GM19239 (cell line): ENCODE data around the gene FKBP15.

Experiments
- DNase-seq: peaks from one replicate; pipeline ENCODE4 v3.0.0; 2011; ENCODE audit warnings: low spot score; ENCODE audit not compliant: insufficient read length
- FAIRE-seq: peaks from 2 replicates; lab custom pipeline; 2011; peaks lifted over from hg19 to GRCh38; lab: Jason Lieb, UNC

FKBP15 gene

DNA sequence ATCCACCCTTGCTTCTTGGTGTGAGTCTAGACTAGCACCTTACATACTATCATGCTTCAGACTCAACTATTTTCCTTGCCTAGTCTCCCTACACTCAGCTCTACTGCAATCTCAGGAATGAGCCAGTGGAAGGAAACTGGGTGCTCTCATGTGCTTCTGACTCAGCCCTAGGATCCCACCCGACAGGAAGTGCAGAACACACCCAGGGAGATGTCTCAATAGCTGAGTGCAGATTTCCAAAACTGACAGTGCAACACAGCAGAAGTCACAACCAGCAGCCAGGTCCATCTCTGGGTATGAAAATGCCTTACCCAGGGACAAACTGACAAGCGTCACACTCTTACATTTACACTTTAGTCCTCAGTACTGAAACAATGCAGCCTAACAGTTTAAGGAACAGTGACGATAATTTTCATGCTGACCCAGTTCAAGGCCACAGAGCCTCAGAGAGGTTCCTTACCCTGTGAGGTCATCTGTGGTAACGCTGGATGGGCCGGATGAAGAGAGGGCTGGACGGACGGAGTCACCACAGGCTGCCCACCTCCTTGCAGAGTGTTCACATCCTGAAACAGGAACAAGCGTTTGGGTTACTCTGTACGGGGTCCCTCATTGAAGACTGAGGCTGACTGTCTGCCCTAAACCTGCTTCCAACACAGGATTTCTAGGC lies 33.0 kb downstream of the FKBP15 start:
- DNase-seq, result no peak
- FAIRE-seq, result no peak

DNA sequence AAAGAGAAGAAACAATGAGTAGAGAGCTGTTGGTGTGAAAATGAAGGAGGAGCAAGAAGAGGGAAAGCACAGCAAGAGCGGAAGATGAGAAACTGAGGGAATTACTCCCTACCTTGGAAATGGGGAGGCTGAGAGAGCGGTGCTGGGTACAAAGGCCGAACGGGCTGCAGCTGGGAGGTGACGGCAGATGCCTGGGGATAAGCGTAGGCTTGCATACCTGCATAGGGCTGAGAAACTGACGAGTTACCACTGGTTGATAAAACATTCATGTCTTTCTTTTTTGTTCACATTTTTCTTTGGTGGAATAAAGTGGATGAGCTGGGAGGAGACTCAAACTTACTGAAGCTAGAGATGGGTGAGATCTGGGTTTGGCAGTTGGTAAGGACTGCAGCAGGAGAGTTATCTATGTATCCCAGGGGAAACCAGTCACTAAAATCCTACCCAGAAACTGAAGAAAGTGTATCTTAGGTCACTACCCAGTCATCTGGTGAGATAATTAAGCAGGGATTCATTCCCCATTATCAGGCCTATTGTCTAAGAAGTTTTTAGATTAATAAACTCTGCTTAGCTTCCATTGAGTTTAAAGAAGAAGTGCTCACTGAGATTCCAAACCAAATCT lies 34.8 kb downstream of the FKBP15 start:
- no peak for FAIRE-seq

DNA sequence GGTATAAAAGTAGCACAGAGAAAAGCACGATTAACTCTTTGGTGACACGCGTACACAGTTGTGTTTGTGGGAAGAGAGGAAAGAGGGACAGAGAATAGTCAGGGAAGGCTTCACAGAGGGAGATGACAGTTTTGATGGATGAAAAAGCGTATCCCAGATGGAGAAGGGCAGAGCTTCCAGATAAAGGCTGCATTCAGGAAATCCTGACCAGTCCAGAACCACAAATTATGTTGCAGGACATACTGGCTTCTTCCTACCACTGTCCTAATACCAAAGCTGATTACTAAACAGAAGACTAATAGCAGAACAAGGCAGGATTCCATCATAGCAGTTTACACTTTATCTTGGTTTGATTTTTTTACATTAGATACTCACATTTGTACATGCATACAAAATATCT lies 35.8 kb downstream of the FKBP15 start:
- DNase-seq (no peak), FAIRE-seq (no peak)

More for the DNA sequence above, 34.8 kb downstream of the FKBP15 start:
- DNase-seq, result no peak

DNA sequence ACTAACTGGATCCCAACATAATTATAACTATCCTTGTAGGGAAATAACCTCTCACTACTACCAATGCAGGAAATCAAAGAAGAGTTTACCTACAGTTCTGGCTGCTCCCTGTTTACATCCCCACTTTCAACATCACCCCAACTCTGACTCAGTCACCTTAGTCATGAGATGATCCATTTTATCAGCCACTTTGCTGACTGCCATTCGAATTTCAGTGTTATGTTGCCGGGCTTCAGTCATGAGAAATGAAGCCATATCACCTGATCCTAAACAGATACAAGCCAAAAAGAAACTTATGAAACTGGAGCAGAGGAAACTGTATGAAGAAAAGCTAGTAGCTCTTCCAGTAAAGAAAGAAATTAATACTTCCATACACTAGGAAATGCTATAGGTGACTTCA lies 36.5 kb downstream of the FKBP15 start:
- DNase-seq, result no peak
- FAIRE-seq, result no peak

DNA sequence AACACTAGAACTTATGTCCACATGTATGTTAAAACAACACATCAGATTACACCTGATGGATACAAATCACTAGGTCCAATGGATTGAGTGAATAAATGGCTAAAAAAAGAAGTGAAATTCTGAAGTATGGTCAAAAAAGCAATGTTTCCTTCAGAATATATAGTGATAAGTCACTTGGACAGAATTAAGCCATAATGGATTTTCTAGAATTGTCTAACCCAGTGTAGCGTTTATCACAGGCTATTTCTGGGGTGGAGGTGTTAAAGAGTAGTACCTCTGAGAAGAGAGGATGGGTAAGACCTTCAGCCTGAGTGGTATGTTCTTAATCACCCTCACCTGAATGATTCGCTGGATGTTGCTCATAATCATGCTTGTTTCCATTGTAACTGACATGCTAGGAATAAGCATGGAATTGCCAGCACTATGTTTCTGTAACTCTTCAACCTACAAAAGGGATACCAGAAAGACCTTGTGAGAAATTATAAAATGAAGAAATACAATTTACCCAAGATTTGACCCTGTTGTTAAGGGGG lies 37.1 kb downstream of the FKBP15 start:
- DNase-seq (no peak), FAIRE-seq (no peak)

DNA sequence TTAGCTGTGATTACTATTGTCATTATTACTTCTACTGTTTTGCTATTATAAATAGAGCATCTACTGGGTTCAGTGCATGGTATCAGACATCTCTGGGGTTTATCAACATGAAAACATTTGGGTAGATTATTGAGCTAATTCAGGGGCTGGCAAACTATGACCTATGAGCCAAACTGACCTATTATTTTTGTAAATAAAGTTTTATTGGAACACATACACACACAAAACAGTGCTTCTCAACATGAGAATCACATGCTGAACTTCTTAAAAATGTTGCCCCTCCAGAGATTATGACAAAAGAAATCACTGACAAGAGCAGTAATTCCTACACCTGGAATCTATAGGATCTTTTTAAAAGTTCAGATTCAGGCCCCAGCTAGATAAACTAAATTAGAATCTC lies 39.9 kb downstream of the FKBP15 start:
- no peak for FAIRE-seq
- DNase-seq, result no peak

DNA sequence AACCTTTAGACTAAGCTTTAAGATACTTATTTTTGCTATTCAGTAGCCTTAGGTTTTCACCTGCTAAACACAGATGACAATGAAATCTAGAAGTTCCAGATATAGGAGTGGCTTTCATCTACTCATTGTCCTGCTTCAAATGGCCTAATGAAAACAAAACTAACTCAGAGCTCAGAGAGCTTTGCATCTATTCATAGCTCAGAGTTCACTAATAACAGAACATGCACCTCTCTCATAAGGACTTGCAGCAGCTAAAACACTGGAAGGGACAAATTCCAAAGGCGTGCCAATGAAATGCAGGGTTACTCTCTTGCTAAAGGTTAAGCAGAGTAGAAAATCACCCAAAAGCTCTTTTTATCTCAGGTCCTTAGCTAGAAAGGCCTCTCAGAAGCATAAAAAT lies 41.2 kb downstream of the FKBP15 start:
- FAIRE-seq, result no peak

DNA sequence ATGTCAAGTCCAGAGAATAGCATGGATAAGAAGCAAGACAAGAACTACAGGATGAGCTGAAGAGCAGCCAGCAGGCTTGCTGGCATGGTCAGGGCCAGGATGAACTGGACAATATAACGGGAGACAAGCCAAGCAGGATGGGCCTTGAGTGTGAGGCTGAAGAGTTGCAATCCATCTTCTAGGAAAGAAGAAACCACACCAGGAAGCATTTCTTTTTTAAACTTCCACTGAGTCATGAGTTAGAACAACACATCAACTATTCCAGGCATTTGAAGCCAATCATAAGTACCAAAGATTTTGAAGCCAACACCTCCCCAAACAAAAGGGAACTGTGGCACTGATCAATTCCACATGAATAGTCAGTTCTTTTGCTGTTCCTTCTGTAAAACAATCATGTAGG lies 43.0 kb downstream of the FKBP15 start:
- DNase-seq (no peak), FAIRE-seq (no peak)

More for the DNA sequence above, 41.2 kb downstream of the FKBP15 start:
- no peak for DNase-seq

DNA sequence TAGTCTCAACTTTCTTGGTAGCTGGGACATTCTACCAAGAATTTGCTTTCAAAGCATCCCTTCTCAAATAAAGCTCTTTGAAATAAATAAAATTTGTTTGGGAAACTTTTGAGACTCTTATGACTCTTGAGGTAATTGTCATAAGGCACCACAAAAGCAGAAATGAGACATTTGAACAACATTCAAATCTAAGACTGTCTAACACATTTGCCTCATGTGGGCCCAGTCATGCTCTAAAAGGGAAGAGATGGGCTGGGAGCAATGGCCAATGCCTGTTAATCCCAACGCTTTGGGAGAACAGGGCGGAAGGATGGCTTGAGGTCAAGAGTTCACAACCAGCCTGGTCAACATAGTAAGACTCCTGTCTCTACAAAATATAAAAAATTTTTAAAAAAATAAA lies 43.8 kb downstream of the FKBP15 start:
- FAIRE-seq (no peak), DNase-seq (no peak)

DNA sequence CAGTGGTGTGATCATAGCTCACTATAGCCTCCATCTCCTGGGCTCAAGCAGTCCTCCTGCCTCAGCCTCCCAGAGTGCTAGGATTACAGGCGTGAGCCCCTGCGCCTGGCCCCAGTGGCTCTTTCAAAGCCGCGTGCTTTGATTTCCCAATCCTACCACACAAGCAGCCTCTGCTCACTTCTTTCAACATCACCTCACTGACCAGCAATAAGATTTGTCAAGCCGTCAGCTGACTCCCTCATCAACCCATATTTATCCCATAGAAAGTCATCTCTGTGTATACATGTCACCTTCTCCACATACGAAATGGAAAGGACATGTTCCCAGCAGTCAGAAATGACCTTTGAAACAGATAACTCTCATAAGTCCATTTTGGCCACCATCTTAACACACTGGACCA lies 44.3 kb downstream of the FKBP15 start:
- DNase-seq (no peak), FAIRE-seq (no peak)

DNA sequence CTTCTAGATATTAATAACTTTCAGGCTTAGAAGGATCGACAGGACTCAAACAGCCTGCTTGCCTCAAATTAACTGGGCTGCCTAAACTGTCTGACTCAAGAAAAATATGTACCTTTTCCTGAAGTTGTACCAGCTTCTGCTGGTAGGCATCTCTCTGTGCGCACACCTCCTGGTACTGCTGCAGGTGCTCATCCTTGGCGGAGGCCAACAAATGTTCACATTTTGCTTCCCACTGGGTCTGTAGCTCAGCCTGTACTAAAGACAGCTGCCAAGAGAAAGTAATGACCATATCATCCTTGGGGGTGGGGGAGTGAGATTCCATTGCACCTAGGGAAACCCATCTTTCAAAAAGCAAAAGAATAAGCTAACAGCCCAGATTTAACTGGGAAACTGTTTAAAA lies 47.7 kb downstream of the FKBP15 start:
- FAIRE-seq (no peak), DNase-seq (no peak)

DNA sequence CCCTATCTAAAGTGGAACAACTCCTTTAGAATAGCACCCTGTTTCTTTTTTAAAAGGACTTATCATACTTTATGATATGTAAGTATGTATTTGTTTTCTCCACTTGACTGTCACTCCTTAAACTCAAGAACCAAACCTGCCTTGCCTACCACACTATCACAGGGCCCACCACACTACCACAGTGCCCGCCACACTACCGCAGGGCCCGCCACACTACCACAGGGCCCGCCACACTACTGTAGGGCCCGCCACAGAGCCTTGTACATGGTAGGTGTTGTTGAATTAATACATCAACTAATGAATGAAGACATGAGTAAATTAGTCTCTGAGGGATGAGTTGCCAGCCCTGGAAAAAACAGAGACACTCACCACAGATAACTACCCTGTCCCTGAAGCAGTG lies 52.3 kb downstream of the FKBP15 start:
- FAIRE-seq, result no peak
- no peak for DNase-seq

DNA sequence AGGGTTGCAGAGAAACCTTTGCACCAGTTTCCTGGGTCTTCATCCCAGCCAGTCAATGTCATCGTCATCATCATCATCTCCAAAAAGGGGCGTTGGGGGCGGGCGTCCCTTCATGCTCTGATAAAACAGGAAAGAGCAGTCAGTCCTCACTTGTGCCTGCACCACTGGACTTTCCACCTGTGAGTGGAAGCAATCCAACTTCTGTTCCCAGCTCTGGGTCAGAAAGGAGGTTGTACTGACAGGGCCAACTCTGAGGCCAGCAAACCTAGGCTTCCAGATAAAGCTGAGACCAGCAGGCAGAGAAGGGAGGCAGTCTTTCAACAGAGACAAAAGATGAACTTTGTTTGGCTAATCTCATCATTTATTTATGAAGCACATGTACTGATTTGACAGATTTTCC lies 55.0 kb downstream of the FKBP15 start:
- no peak for DNase-seq
- FAIRE-seq, result no peak

DNA sequence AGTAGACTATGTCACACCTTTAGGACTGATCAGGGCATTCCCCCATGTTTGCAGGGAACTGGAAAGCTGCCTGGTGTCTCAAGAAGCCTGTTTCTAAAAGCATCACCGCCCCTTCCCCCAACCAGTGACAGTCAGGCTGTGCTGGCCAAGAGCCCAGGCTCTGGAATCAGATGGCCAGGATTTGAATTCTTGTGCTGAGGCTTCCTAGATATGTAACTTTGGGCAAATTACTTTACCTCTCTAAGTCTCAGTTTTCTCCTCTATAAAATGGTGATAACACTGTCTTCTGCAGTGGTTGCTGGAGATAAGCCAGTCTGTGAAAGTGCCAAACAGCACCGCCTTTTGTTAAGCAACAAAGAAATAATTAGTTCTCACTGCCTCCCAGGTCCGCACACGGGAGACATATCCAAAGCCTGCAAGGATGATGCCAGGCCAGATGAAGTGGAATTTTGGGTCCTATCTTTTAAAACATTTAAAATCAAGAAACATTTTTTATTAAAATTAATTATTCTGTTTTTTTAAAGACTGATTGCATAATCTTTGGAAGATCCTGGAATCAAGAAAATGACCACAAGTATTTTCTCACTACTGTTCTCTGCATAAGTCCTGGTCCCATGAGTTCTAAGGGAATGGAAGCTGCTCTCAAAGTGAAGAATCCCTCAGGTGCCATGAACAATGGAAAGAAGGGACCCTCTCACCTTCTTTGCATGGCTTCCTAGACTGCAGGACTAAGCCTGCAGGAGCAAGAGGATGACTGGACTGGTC lies 56.4 kb downstream of the FKBP15 start:
- DNase-seq (no peak), FAIRE-seq (no peak)

DNA sequence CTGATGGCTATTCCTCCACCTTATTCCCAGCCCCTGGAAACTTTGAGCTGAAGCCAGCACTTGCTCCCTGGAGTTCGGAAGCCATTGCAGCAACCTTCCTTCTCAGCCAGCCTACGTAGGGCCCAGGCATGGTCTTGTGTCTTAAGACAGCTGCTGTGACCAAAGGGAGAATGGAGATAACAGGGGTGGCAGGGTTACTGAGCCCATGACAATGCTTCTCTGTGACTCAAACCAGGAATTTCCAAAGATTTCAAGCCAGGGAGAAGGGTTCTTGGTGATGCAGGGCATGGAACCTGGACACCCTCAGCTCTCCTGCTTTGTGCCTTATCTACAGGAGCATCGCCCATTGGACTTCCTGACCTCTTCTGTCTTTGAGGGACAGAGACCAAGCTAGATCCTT lies 58.1 kb downstream of the FKBP15 start:
- FAIRE-seq, result no peak
- DNase-seq, result no peak

DNA sequence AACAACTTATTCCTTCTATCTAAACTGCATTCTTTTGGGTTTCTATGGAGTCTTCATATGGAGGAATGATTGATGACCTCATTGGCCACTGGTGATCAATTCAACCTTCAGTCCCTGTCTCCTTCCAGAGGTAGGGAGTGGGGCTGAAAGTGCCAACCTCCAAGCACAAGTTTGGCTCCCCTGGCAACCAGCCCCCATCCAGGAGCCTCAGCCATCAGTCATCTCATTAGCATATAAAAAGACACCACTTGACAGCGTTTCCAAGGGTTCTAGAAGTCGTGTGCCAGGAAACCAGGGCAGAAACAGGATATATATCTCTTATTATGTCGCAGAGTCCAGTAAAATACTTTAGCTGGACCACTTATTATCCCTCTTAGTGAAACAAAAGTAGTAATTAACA lies 60.5 kb downstream of the FKBP15 start:
- DNase-seq (no peak), FAIRE-seq (no peak)

DNA sequence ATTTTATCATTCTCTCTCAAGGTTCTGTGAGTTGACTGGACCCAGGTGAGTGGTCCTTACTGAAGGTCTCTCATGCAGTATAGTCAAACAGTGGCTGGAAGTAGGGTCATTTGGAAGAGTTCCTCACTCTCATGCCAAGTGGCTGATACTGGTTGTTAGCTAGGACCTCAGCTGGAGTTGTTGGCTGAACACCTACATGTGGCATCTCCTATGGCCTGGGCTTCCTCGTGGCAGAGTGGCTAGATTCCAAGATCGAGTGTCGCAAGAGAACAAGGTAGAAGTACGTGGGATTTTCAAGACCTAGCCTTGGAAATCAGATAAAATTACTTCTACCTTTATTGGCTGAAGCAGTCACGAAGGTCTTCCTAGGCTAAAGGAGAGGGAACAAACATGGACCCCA lies 62.6 kb downstream of the FKBP15 start:
- DNase-seq (no peak), FAIRE-seq (no peak)

DNA sequence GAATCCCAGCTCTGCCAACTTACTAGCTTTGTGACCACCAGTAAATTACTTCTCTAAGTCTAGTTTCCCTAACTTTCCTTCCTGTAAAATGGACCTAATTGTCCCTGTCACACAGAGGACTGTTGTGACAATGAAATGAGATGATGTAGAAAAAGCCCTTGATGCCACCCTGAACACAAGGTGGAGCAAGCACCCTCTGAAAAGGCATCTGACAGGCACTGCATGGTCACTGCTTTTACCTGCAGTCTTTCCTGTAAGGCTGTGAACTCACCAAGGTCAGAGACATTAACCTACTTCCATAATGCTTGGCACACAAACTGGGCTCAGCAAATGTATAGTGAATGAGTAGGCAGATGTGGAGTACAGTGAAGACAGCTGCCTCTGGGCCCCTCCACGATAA lies 64.2 kb downstream of the FKBP15 start:
- no peak for DNase-seq
- FAIRE-seq, result no peak

DNA sequence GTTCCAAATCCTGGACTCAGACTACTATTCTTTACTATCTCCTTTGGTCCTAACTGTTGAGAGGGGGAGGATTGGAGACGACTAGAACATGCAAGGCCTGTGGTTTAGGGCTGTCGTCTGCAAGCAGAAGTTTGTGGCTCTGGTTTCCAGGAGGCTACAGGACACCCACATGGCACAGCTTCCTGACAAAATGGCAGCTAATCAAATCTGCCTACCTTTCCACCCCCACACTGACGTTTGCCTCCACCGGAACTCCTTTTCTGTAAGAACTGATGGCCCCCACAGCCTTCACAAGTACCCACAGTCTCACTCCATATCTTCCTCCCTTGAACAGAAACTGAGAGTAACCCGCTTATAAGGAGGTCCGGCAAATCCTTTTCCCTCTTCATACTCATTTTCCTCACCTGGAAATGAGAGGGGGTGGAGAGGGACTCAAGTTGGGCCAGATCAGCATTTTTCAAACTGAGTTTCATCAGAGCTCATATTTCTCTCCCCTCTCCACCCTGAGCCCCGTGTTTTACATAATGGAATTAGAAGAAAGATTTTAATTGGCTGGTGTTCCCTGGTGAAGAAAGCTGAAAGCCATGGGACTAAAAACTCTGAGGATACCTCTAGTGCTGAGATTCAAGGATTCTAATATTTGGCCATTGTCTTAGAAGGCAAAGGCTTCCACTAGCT lies 65.0 kb downstream of the FKBP15 start:
- DNase-seq (no peak), FAIRE-seq (no peak)

DNA sequence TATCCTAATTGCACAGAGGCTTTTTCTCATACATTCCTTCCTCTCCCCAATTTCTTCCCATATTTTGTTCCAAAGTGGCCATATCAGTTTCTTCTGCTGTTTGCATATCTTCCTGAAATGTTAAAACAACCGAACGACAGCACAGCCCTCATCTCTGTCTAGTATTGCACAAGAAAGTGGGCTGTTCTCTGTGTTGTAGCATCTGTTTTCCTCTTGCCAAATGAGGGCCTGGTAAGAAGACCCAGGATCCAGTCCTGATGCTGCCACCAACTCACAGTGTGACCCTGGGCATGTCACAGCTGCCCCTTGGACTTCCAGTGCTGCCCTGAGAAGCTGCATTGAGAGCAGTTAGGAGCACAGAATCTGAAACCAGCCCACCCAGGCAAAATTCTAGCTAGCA lies 66.1 kb downstream of the FKBP15 start:
- no peak for DNase-seq
- FAIRE-seq, result no peak

DNA sequence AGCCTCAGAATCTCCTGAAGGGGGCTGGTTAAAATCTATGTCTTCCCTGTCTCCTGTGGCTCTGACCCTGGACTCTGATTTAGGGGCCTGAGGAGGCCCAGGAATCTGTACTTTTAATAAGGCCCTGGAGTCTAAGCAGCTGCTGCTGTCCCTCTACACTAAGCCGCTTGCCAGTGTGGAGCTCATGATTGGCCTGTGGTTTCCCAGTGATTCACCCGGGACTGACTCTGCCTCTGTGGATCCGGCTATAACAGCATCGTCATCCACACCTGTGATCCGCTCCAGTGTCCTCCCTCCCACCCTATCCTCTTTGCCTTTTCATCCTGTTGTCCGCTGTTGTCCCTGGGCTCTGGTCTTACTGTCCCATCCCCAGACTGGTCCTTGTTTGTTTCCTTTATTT lies 66.6 kb downstream of the FKBP15 start:
- no peak for FAIRE-seq
- no peak for DNase-seq
